H9 (cell line): ENCODE data around the gene MYO15A. TPM values are rescaled to one million over a fixed set of nuclear protein-coding genes. Genes with fewer than 3 reads are reported as not detected.

ENCODE experiments used
- DNase-seq: peaks from one replicate; pipeline ENCODE4 v3.0.0-alpha.2; 2017
- H2AFZ ChIP-seq: one replicate; pipeline ENCODE4 v1.6.1; 2013; ENCODE audit warnings: mild to moderate bottlenecking, low read length, control low read depth, moderate library complexity
- H2AK5ac ChIP-seq: 2 replicates; pipeline ENCODE4 v1.6.1; 2013; ENCODE audit warnings: low read length, control low read depth, mixed read lengths; ENCODE audit not compliant: insufficient read length
- H2BK120ac ChIP-seq: one replicate; pipeline ENCODE4 v1.6.1; 2013; ENCODE audit warnings: low read depth, mild to moderate bottlenecking, low read length, control low read depth, inconsistent platforms; ENCODE audit not compliant: poor library complexity, severe bottlenecking
- H2BK12ac ChIP-seq: 2 replicates; pipeline ENCODE4 v1.6.1; 2013; ENCODE audit warnings: low read length, control low read depth, mixed read lengths, low read depth; ENCODE audit not compliant: insufficient read length
- H2BK15ac ChIP-seq: 2 replicates; pipeline ENCODE4 v1.6.1; 2013; ENCODE audit warnings: low read depth, low read length, control low read depth
- H2BK20ac ChIP-seq: one replicate; pipeline ENCODE4 v1.6.1; 2013; ENCODE audit warnings: low read depth, mild to moderate bottlenecking, low read length, control low read depth, inconsistent platforms; ENCODE audit not compliant: poor library complexity, severe bottlenecking
- H2BK5ac ChIP-seq: 2 replicates; pipeline ENCODE4 v1.6.1; 2013; ENCODE audit warnings: low read length, control low read depth, mixed read lengths; ENCODE audit not compliant: insufficient read length
- H3K14ac ChIP-seq: 2 replicates; pipeline ENCODE4 v1.6.1; 2013; ENCODE audit warnings: low read length, control low read depth; ENCODE audit not compliant: insufficient read depth
- H3K18ac ChIP-seq: 2 replicates; pipeline ENCODE4 v1.6.1; 2013; ENCODE audit warnings: low read depth, mild to moderate bottlenecking, mixed read lengths, low read length, control low read depth; ENCODE audit not compliant: insufficient read length
- H3K23ac ChIP-seq: 2 replicates; pipeline ENCODE4 v1.6.1; 2013; ENCODE audit warnings: low read length, control low read depth, mixed read lengths, low read depth; ENCODE audit not compliant: insufficient read length
- H3K23me2 ChIP-seq: 2 replicates; pipeline ENCODE4 v1.6.1; 2013; ENCODE audit warnings: low read depth, mild to moderate bottlenecking, mixed read lengths, low read length, control low read depth; ENCODE audit not compliant: insufficient read length, poor library complexity, severe bottlenecking
- H3K27ac ChIP-seq: 2 replicates; pipeline ENCODE4 v1.5.1; 2013; ENCODE audit warnings: low read length, control low read depth, mixed read lengths, low read depth; ENCODE audit not compliant: insufficient read length
- H3K27me3 ChIP-seq: 2 replicates; pipeline ENCODE4 v1.6.1; 2013; ENCODE audit warnings: low read length, control low read depth, inconsistent platforms; ENCODE audit not compliant: insufficient read depth
- H3K4ac ChIP-seq: 2 replicates; pipeline ENCODE4 v1.6.1; 2013; ENCODE audit warnings: low read depth, mild to moderate bottlenecking, control low read depth, inconsistent platforms, low read length, moderate library complexity
- H3K4me1 ChIP-seq: 2 replicates; pipeline ENCODE4 v1.6.1; 2013; ENCODE audit warnings: low read length, control low read depth, inconsistent platforms; ENCODE audit not compliant: insufficient read depth
- H3K4me2 ChIP-seq: 2 replicates; pipeline ENCODE4 v1.6.1; 2013; ENCODE audit warnings: low read length, control low read depth, mixed read lengths; ENCODE audit not compliant: insufficient read length, insufficient read depth
- H3K56ac ChIP-seq: 2 replicates; pipeline ENCODE4 v1.6.1; 2013; ENCODE audit warnings: low read depth, mild to moderate bottlenecking, mixed read lengths, low read length, control low read depth; ENCODE audit not compliant: insufficient read length
- H3K79me1 ChIP-seq: 2 replicates; pipeline ENCODE4 v1.6.1; 2013; ENCODE audit warnings: low read depth, mild to moderate bottlenecking, moderate library complexity, low read length, control low read depth, inconsistent platforms; ENCODE audit not compliant: insufficient read depth, poor library complexity, severe bottlenecking
- H3K79me2 ChIP-seq: 2 replicates; pipeline ENCODE4 v1.6.1; 2013; ENCODE audit warnings: low read length, control low read depth, inconsistent platforms; ENCODE audit not compliant: insufficient read depth
- H3K9ac ChIP-seq: 2 replicates; pipeline ENCODE4 v1.6.1; 2013; ENCODE audit warnings: low read length, control low read depth, mixed read lengths; ENCODE audit not compliant: insufficient read length; ENCODE audit errors: extremely low read depth
- H3K9me3 ChIP-seq: one replicate; pipeline ENCODE4 v1.6.1; 2013; ENCODE audit warnings: low read depth, low read length, inconsistent platforms; ENCODE audit not compliant: control insufficient read depth
- H3T11ph ChIP-seq: one replicate; pipeline ENCODE4 v1.6.1; 2013; ENCODE audit warnings: mild to moderate bottlenecking, low read length, control low read depth, inconsistent platforms
- H4K20me1 ChIP-seq: one replicate; pipeline ENCODE4 v1.6.1; 2013; ENCODE audit not compliant: control insufficient read depth, insufficient read length, insufficient read depth
- H4K5ac ChIP-seq: 2 replicates; pipeline ENCODE4 v1.6.1; 2013; ENCODE audit warnings: low read depth, mild to moderate bottlenecking, mixed read lengths, low read length, control low read depth; ENCODE audit not compliant: insufficient read length
- H4K8ac ChIP-seq: replicated peaks from 2 replicates; pipeline ENCODE4 v1.6.1; 2013; ENCODE audit warnings: low read length, control low read depth, mixed read lengths, low read depth; ENCODE audit not compliant: insufficient read length
- H4K91ac ChIP-seq: 2 replicates; pipeline ENCODE4 v1.6.1; 2013; ENCODE audit warnings: low read depth, mild to moderate bottlenecking, moderate library complexity, mixed read lengths, low read length, control low read depth; ENCODE audit not compliant: insufficient read length
- H3K27ac Mint-ChIP-seq, 3 experiments: 2 replicates in 2 of 3; 3 replicates in 1 of 3; pipeline ENCODE4 v1.8.0; 2020 to 2021; ENCODE audit warnings: mixed read lengths in 3 of 3, mild to moderate bottlenecking in 1 of 3, moderate library complexity in 1 of 3
- H3K27me3 Mint-ChIP-seq: 2 replicates; pipeline ENCODE4 v1.8.0; 2021; ENCODE audit warnings: low read depth, mild to moderate bottlenecking, moderate library complexity, mixed read lengths
- H3K36me3 Mint-ChIP-seq, 3 experiments: 2 replicates in 2 of 3; 3 replicates in 1 of 3; pipeline ENCODE4 v1.8.0; 2020 to 2021; ENCODE audit warnings: low read depth in 3 of 3, mixed read lengths in 3 of 3; ENCODE audit not compliant: insufficient read depth in 1 of 3
- H3K4me1 Mint-ChIP-seq, 2 experiments: 2 replicates each; pipeline ENCODE4 v1.8.0; 2020; ENCODE audit warnings: mixed read lengths in 2 of 2
- H3K4me3 Mint-ChIP-seq, 2 experiments: 2 replicates in 1 of 2; 3 replicates in 1 of 2; pipeline ENCODE4 v1.8.0; 2020 to 2021; ENCODE audit warnings: mild to moderate bottlenecking in 2 of 2, mixed read lengths in 2 of 2, moderate library complexity in 1 of 2
- H3K9me3 Mint-ChIP-seq, 2 experiments: 2 replicates in 1 of 2; 3 replicates in 1 of 2; pipeline ENCODE4 v1.8.0; 2020; ENCODE audit warnings: mild to moderate bottlenecking in 2 of 2, mixed read lengths in 2 of 2, moderate library complexity in 1 of 2
- CTCF ChIP-seq: fragments of 200-600 bp; sonication (generic); conservative IDR thresholded peaks from 3 replicates; pipeline ENCODE4 v1.8.0; 2021; ENCODE audit warnings: antibody characterized with exemption, mild to moderate bottlenecking
- WGBS: extraction: QIAGEN DNeasy Blood & Tissue Kit; methylation state at CpG from one replicate; pipeline ENCODE4 v1.1.7; 2013; ENCODE audit warnings: missing lambda C conversion rate, low lambda C conversion rate, mixed read lengths; ENCODE audit not compliant: insufficient read length; ENCODE audit errors: extremely low coverage; 5-methylcytosine and 5-hydroxymethylcytosine counted together
- total RNA-seq: library from RNA; stranded (reverse); gene quantifications from 2 replicates; pipeline ENCODE4 v1.2.1, GENCODE V29; 2021

MYO15A gene
- total RNA-seq, 1 experiment from 2014 or later: 2.5 TPM

GRCh38 chr17:18205861-18206260 is 97.3 kb downstream of the MYO15A start:
- no peak overlapping the region for H3K4me2 ChIP-seq
- no CpG with 5 or more reads among the region's 2 CpGs for WGBS

More at GRCh38 chr17:18205861-18206260, 97.3 kb downstream of the MYO15A start:
- Histone ChIP-seq H2AFZ (no peak overlapping the region), H4K8ac (no peak overlapping the region), H2AK5ac (no peak overlapping the region), H4K91ac (no peak overlapping the region), H2BK120ac (no peak overlapping the region), H3K4me1 (no peaks in the 10 kb centered on the region), H3T11ph (no peak overlapping the region), H3K27me3 (no peaks in the 10 kb centered on the region), H3K23me2 (no peaks in the 10 kb centered on the region), H3K9me3 (no peaks in the 10 kb centered on the region), H4K20me1 (no peaks in the 10 kb centered on the region), H2BK12ac (no peak overlapping the region), H3K9ac (no peak overlapping the region), H3K23ac (no peak overlapping the region), H3K18ac (no peak overlapping the region), H3K4ac (no peak overlapping the region), H4K5ac (no peak overlapping the region), H2BK15ac (no peak overlapping the region), H2BK5ac (no peak overlapping the region), H2BK20ac (no peak overlapping the region), H3K79me1 (peaks cover 3% of the 10 kb centered on the region), H3K27ac (no peak overlapping the region), H3K14ac (no peak overlapping the region), H3K56ac (no peak overlapping the region), H3K79me2 (no peaks in the 10 kb centered on the region; the same call in 1 of the 2 replicates)
- no peak overlapping the region; a peak in 1 of 5 replicates for H3K4me3 Mint-ChIP-seq
- peak overlapping the region in 2 of 3 experiments; percentile 6 to 37; a peak in 2 of 7 replicates for H3K27ac Mint-ChIP-seq
- TF ChIP-seq CTCF: no peak
- H3K9me3 Mint-ChIP-seq: no peaks in the 10 kb centered on the region
- DNase-seq: no peak
- peaks cover 25 to 63% (median 43%) of the 10 kb centered on the region in 3 experiments; a peak in 6 of 7 replicates for H3K36me3 Mint-ChIP-seq
- H3K27me3 Mint-ChIP-seq: no peaks in the 10 kb centered on the region
- H3K4me1 Mint-ChIP-seq: peaks cover 13 to 15% of the 10 kb centered on the region in 2 experiments
